HCT116 (cell line): Measurements from ENCODE around the gene C5orf58. TPM values are rescaled to one million over a fixed set of nuclear protein-coding genes. Genes with fewer than 3 reads are reported as not detected.

Experiments
- ATAC-seq: fragments of 200-7000 bp; cut with Tn5 transposase; 2 replicates; pipeline ENCODE4 v1.9.1; 2020; ENCODE audit warnings: mild to moderate bottlenecking, moderate library complexity
- BruUV-seq: library from RNA; stranded (reverse); fragments of 400-500 nt; replicated peaks from 2 replicates; lab custom pipeline; 2021; lab: Mats Ljungman, UMichigan
- CTCF ChIA-PET: fragments of 300-600 bp; sonication (Branson Sonifier 250); formaldehyde crosslinking; loops from one replicate; lab custom pipeline; 2021; ENCODE audit warnings: antibody characterized with exemption; lab: Charles Lee
- POLR2A ChIA-PET: fragments of 300-600, 350-600 bp; sonication (Branson Sonifier 250); formaldehyde crosslinking; loops from one replicate; lab custom pipeline; 2021; ENCODE audit warnings: antibody characterized with exemption; lab: Charles Lee
- RAD21 ChIA-PET, 2 experiments: fragments of 300-600 bp; sonication (Branson Sonifier 250); formaldehyde crosslinking; loops; one replicate each; lab custom pipeline; 2023; ENCODE audit warnings: low total read pairs in 2 of 2; ENCODE audit not compliant: uncharacterized antibody in 2 of 2, unreplicated experiment in 2 of 2, low non-redundant PET in 1 of 2; lab: Charles Lee
- DNase-seq: peaks from one replicate; pipeline ENCODE4 v3.0.0-alpha.2; 2010; ENCODE audit warnings: low read depth, low spot score
- H2AFZ ChIP-seq: fragments of 200-600 bp; shearing (Covaris generic), sonication (generic); 2 replicates; pipeline ENCODE4 v1.6.1; 2017; ENCODE audit warnings: low read depth, mixed run types, mixed read lengths, antibody characterized with exemption, low read length; ENCODE audit not compliant: poor library complexity, severe bottlenecking
- H3K27ac ChIP-seq: 2 replicates; pipeline ENCODE4 v1.5.1; 2012; ENCODE audit warnings: low read depth, low read length
- H3K27me3 ChIP-seq: fragments of 200-600 bp; sonication (generic); 2 replicates; pipeline ENCODE4 v1.6.1; 2016; ENCODE audit warnings: mixed run types, low read length, mixed read lengths; ENCODE audit not compliant: insufficient read depth
- H3K36me3 ChIP-seq, 2 experiments: fragments of 200-500 bp in 1 of 2; fragments of 200-600 bp in 1 of 2; sonication (Bioruptor generic) in 1 of 2; sonication (generic) in 1 of 2; 2 replicates each; pipeline versions ENCODE4 v1.5.1 to v1.6.1; 2014 to 2016; ENCODE audit warnings: low read length in 2 of 2, inconsistent platforms in 1 of 2, mixed read lengths in 1 of 2, mixed run types in 1 of 2; ENCODE audit not compliant: insufficient read depth in 2 of 2, control insufficient read depth in 1 of 2
- H3K4me1 ChIP-seq, 2 experiments: fragments of 200-600 bp in 1 of 2; sonication (generic) in 1 of 2; 2 replicates each; pipeline versions ENCODE4 v1.5.1 to v1.6.1; 2012 to 2017; ENCODE audit warnings: low read length in 2 of 2, inconsistent platforms in 1 of 2, mild to moderate bottlenecking in 1 of 2, mixed read lengths in 1 of 2, mixed run types in 1 of 2, moderate library complexity in 1 of 2; ENCODE audit not compliant: insufficient read depth in 2 of 2, control insufficient read depth in 1 of 2
- H3K4me2 ChIP-seq: fragments of 200-600 bp; sonication (generic); 2 replicates; pipeline ENCODE4 v1.6.1; 2017; ENCODE audit warnings: mixed run types, low read length, mixed read lengths
- H3K4me3 ChIP-seq, 2 experiments: fragments of 200-600 bp in 1 of 2; sonication (generic) in 1 of 2; replicated peaks in 1 of 2; 2 replicates each; pipeline ENCODE4 v1.5.1; 2011 to 2016; ENCODE audit warnings: low read length in 2 of 2, control low read depth in 1 of 2, low read depth in 1 of 2, mild to moderate bottlenecking in 1 of 2, mixed read lengths in 1 of 2, mixed run types in 1 of 2
- H3K79me2 ChIP-seq: fragments of 200-600 bp; sonication (generic); 2 replicates; pipeline ENCODE4 v1.6.1; 2017; ENCODE audit warnings: mild to moderate bottlenecking, mixed run types, low read length, moderate library complexity, mixed read lengths; ENCODE audit not compliant: insufficient read depth
- H3K9ac ChIP-seq: fragments of 200-600 bp; sonication (generic); 2 replicates; pipeline ENCODE4 v1.6.1; 2016; ENCODE audit warnings: low read length, mixed read lengths
- H3K9me2 ChIP-seq: fragments of 200-600 bp; sonication (generic), shearing (Covaris generic); 2 replicates; pipeline ENCODE4 v1.6.1; 2017; ENCODE audit warnings: mixed run types, mild to moderate bottlenecking, moderate library complexity; ENCODE audit not compliant: insufficient read depth
- H3K9me3 ChIP-seq, 2 experiments: fragments of 200-500 bp in 1 of 2; fragments of 200-600 bp in 1 of 2; sonication (Bioruptor generic) in 1 of 2; sonication (generic) in 1 of 2; 2 replicates each; pipeline ENCODE4 v1.6.1; 2014 to 2017; ENCODE audit warnings: low read length in 2 of 2, mixed read lengths in 2 of 2, inconsistent platforms in 1 of 2, low read depth in 1 of 2, mild to moderate bottlenecking in 1 of 2, mixed run types in 1 of 2, moderate library complexity in 1 of 2; ENCODE audit not compliant: control insufficient read depth in 1 of 2, insufficient read depth in 1 of 2
- H4K20me1 ChIP-seq: fragments of 200-600 bp; sonication (generic), shearing (Covaris generic); 2 replicates; pipeline ENCODE4 v1.6.1; 2017; ENCODE audit warnings: mixed run types, mild to moderate bottlenecking, moderate library complexity; ENCODE audit not compliant: insufficient read depth
- CTCF ChIP-seq, 3 experiments: fragments of 200-600 bp in 1 of 3; sonication (generic) in 1 of 3; IDR thresholded peaks in 2 of 3; conservative IDR thresholded peaks in 1 of 3; 2 replicates each; pipeline ENCODE4 v1.5.1; 2012 to 2017; ENCODE audit warnings: low read depth in 2 of 3, low read length in 2 of 3, antibody characterized with exemption in 1 of 3, borderline replicate concordance in 1 of 3, control low read depth in 1 of 3, mild to moderate bottlenecking in 1 of 3, mixed read lengths in 1 of 3, mixed run types in 1 of 3, moderate library complexity in 1 of 3; ENCODE audit not compliant: insufficient read depth in 1 of 3
- EGR1 ChIP-seq: IDR thresholded peaks from 2 replicates; pipeline ENCODE4 v1.6.1; 2012; ENCODE audit warnings: low read depth
- SIN3A ChIP-seq: IDR thresholded peaks from 2 replicates; pipeline ENCODE4 v1.6.1; 2012; ENCODE audit warnings: low read depth
- SRF ChIP-seq: IDR thresholded peaks from 2 replicates; pipeline ENCODE4 v1.6.1; 2012; ENCODE audit warnings: low read depth
- TCF7L2 ChIP-seq: IDR thresholded peaks from 2 replicates; pipeline ENCODE4 v1.7.0; 2011; ENCODE audit warnings: borderline replicate concordance, inconsistent platforms; ENCODE audit not compliant: insufficient read depth, insufficient read length; ENCODE audit errors: extremely low read depth
- YY1 ChIP-seq: IDR thresholded peaks from 2 replicates; pipeline ENCODE4 v1.6.1; 2011; ENCODE audit warnings: low read length, low read depth, moderate library complexity, mild to moderate bottlenecking; ENCODE audit not compliant: insufficient replicate concordance; ENCODE audit errors: extremely low read depth
- ZNF274 ChIP-seq: fragments of 200-500 bp; sonication (Bioruptor generic); IDR thresholded peaks from 2 replicates; pipeline ENCODE4 v1.6.1; 2014; ENCODE audit warnings: mild to moderate bottlenecking, low read depth, low read length, inconsistent platforms
- intact Hi-C: fragments of 100-400 bp; cut with micrococcal nuclease; formaldehyde crosslinking; loops from 2 replicates; pipeline ENCODE4 v1.10.0; 2022
- total RNA-seq: library from RNA; stranded (reverse); gene quantifications from one replicate; pipeline ENCODE4 v1.2.1, GENCODE V29; 2021; ENCODE audit not compliant: unreplicated experiment

Gene C5orf58
- total RNA-seq, 1 experiment from 2014 or later, result not detected

GRCh38 chr5:170294556-170294955 is 61.8 kb downstream of the C5orf58 start:
- Histone ChIP-seq H3K4me2 (no peak overlapping the region), H3K27ac (no peak overlapping the region), H3K9me2 (no peaks in the 10 kb centered on the region), H3K4me3 (no peak overlapping the region), H3K9ac (no peak overlapping the region), H4K20me1 (no peaks in the 10 kb centered on the region), H2AFZ (no peak overlapping the region), H3K36me3 (no peaks in the 10 kb centered on the region), H3K4me1 (no peaks in the 10 kb centered on the region), H3K9me3 (0 out of 4 replicates have a peak, but pooled peaks cover 0 to 7% of the 10 kb centered on the region in 2 experiments), H3K27me3 (peaks cover 77% of the 10 kb centered on the region), H3K79me2 (no peaks in the 10 kb centered on the region)
- DNase-seq (no peak), ATAC-seq (no peak)
- TF ChIP-seq YY1, result no peak
- TF ChIP-seq SRF, result no peak
- TF ChIP-seq EGR1, result no peak
- TF ChIP-seq TCF7L2, result no peak
- TF ChIP-seq SIN3A, result no peak
- TF ChIP-seq CTCF (IDR thresholded peaks at IDR 0.05 in 2 of 3, conservative IDR thresholded peaks at IDR 0.05 in 1 of 3; ENCODE audit: borderline replicate concordance in 1 of 3, insufficient read depth in 1 of 3, low read depth in 2 of 3, low read length in 2 of 3), result no peak
- no peak for TF ChIP-seq ZNF274
- BruUV-seq, result no TSS peak
- CTCF ChIA-PET, result no interaction called here
- RAD21 ChIA-PET, result no interaction called here
- POLR2A ChIA-PET, result no interaction called here
- intact Hi-C loops, result no loop called here

Other genes starting within 250 kb of the C5orf58 start
- gene FOXI1, start 127.1 kb upstream of the C5orf58 start, total RNA-seq, result not detected
- gene LCP2, start 64.8 kb downstream of the C5orf58 start, total RNA-seq, result 0.61 TPM
- gene KCNMB1, start 156.4 kb downstream of the C5orf58 start, total RNA-seq, result not detected